K562 (cell line): ENCODE data around the gene TSHR. TPM values are rescaled to one million over a fixed set of nuclear protein-coding genes. Genes with fewer than 3 reads are reported as not detected.

Experiments
- BRD9 ChIP-seq: fragments of 450-650 bp; IDR thresholded peaks from 2 replicates; pipeline ENCODE4 v1.6.1; 2018; ENCODE audit warnings: low read depth; ENCODE audit not compliant: partially characterized antibody
- EP300 ChIP-seq: IDR thresholded peaks from 2 replicates; pipeline ENCODE4 v1.6.1; 2012; ENCODE audit warnings: low read length, improper control_type of control experiment
- RAD51 ChIP-seq: fragments of 450-650 bp; IDR thresholded peaks from 2 replicates; pipeline ENCODE4 v1.7.1; 2016; ENCODE audit warnings: low read depth, mild to moderate bottlenecking, borderline replicate concordance
- polyA plus RNA-seq, 8 experiments: library from polyadenylated mRNA; depleted of rRNA in 4 of 8; stranded (reverse) in 5 of 8; unstranded in 3 of 8; fragments of >200 nt; fragmentation: Nextera tagmentation in 2 of 8; fragmentation: Illumina TruSeq in 1 of 8; extraction: Ambion mirVana in 2 of 8; extraction: Trizol in 1 of 8; gene quantifications; 2 replicates each; pipeline versions ENCODE4 v1.2.1 to v1.2.3, GENCODE V29; 2011 to 2014; ENCODE audit warnings: inconsistent platforms in 1 of 8, missing spikeins in 1 of 8
- total RNA-seq, 7 experiments: library from RNA; depleted of rRNA in 6 of 7; stranded (reverse); fragments of >200 nt in 6 of 7; fragmentation: Illumina TruSeq in 2 of 7; extraction: Trizol in 2 of 7; gene quantifications; 2 replicates each; pipeline versions ENCODE4 v1.2.1 to v1.2.3, GENCODE V29; 2011 to 2021; ENCODE audit warnings: low replicate concordance in 1 of 7
- TF ChIP-seq, protein P1 (sequence below): fragments of 450-650 bp; IDR thresholded peaks from 2 replicates; pipeline ENCODE4 v1.6.1; 2016
- TF ChIP-seq, protein P2 (sequence below), 2 experiments: IDR thresholded peaks in 1 of 2; conservative IDR thresholded peaks in 1 of 2; 2 replicates each; pipeline ENCODE4 v1.6.1; 2016; ENCODE audit warnings: low read depth in 2 of 2, mild to moderate bottlenecking in 1 of 2, missing compliant biosample characterization in 1 of 2, missing genetic modification characterization in 1 of 2, moderate library complexity in 1 of 2
- TF ChIP-seq, protein P3 (sequence below): sonication (generic); formaldehyde crosslinking; IDR thresholded peaks from 2 replicates; pipeline ENCODE4 v1.8.0; 2022; ENCODE audit warnings: mild to moderate bottlenecking, low read depth, missing genetic modification reagents
- TF ChIP-seq, protein P4 (sequence below), 2 experiments: fragments of 450-650 bp in 1 of 2; sonication (generic) in 1 of 2; formaldehyde crosslinking in 1 of 2; IDR thresholded peaks in 1 of 2; conservative IDR thresholded peaks in 1 of 2; 2 replicates each; pipeline versions ENCODE4 v1.6.1 to v1.8.1; 2016 to 2023; ENCODE audit warnings: mild to moderate bottlenecking in 2 of 2, moderate library complexity in 2 of 2, inconsistent platforms in 1 of 2, missing genetic modification reagents in 1 of 2
- TF ChIP-seq, protein P5 (sequence below): fragments of 450-650 bp; IDR thresholded peaks from 2 replicates; pipeline ENCODE4 v1.6.1; 2016; ENCODE audit warnings: mild to moderate bottlenecking, moderate library complexity

TSHR gene
- total and polyA plus RNA-seq, 9 of the 15 experiments (the other 6 are each of a cell fraction or from before 2014, with no cell fraction given), result 0.01 to 0.10 TPM; not detected in 7

DNA sequence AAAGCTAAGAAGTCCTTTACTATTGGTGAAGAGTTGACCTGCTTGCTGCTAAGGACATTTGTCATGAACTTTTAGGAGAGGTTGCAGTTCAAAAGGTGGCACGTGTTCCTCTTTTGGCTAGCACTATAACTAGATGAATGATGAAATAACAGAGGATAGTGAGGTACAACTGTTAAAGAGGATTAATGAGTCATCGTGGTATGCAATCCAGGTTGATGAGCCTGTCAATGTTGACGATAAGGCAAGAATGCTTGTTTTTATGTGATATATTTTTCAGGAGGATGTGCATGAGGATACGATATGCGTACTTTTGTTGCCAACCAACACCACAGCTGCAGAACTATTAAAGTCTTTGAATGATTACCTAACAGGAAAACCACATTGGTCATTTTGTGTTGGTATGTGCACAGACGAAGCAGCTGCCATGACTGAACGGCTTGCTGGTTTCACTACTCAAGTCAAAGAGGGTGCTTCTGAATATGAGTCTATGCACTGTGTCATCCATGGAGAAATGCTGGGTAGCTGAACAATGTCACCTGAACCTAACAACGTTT, 24.5 kb upstream of the TSHR start (continued):
- TF ChIP-seq, protein P1, sequence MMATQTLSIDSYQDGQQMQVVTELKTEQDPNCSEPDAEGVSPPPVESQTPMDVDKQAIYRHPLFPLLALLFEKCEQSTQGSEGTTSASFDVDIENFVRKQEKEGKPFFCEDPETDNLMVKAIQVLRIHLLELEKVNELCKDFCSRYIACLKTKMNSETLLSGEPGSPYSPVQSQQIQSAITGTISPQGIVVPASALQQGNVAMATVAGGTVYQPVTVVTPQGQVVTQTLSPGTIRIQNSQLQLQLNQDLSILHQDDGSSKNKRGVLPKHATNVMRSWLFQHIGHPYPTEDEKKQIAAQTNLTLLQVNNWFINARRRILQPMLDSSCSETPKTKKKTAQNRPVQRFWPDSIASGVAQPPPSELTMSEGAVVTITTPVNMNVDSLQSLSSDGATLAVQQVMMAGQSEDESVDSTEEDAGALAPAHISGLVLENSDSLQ, result peak; percentile 63
- TF ChIP-seq EP300 (peak; percentile 63), RAD51 (no peak), BRD9 (no peak)
- TF ChIP-seq, protein P2, sequence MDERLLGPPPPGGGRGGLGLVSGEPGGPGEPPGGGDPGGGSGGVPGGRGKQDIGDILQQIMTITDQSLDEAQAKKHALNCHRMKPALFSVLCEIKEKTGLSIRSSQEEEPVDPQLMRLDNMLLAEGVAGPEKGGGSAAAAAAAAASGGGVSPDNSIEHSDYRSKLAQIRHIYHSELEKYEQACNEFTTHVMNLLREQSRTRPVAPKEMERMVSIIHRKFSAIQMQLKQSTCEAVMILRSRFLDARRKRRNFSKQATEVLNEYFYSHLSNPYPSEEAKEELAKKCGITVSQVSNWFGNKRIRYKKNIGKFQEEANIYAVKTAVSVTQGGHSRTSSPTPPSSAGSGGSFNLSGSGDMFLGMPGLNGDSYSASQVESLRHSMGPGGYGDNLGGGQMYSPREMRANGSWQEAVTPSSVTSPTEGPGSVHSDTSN (CRISPR knock-in tag; IDR thresholded peaks at IDR 0.05; ENCODE audit: low read depth), result no peak
- TF ChIP-seq, protein P2 (tag; conservative IDR thresholded peaks at IDR 0.05; ENCODE audit: low read depth), result no peak
- TF ChIP-seq, protein P3, sequence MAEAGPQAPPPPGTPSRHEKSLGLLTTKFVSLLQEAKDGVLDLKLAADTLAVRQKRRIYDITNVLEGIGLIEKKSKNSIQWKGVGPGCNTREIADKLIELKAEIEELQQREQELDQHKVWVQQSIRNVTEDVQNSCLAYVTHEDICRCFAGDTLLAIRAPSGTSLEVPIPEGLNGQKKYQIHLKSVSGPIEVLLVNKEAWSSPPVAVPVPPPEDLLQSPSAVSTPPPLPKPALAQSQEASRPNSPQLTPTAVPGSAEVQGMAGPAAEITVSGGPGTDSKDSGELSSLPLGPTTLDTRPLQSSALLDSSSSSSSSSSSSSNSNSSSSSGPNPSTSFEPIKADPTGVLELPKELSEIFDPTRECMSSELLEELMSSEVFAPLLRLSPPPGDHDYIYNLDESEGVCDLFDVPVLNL (CRISPR knock-in tag), result no peak
- TF ChIP-seq, protein P4, sequence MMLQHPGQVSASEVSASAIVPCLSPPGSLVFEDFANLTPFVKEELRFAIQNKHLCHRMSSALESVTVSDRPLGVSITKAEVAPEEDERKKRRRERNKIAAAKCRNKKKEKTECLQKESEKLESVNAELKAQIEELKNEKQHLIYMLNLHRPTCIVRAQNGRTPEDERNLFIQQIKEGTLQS (IDR thresholded peaks at IDR 0.05), result peak; percentile 93
- TF ChIP-seq, protein P4 (CRISPR knock-in tag; conservative IDR thresholded peaks at IDR 0.05), result no peak
- TF ChIP-seq, protein P5, sequence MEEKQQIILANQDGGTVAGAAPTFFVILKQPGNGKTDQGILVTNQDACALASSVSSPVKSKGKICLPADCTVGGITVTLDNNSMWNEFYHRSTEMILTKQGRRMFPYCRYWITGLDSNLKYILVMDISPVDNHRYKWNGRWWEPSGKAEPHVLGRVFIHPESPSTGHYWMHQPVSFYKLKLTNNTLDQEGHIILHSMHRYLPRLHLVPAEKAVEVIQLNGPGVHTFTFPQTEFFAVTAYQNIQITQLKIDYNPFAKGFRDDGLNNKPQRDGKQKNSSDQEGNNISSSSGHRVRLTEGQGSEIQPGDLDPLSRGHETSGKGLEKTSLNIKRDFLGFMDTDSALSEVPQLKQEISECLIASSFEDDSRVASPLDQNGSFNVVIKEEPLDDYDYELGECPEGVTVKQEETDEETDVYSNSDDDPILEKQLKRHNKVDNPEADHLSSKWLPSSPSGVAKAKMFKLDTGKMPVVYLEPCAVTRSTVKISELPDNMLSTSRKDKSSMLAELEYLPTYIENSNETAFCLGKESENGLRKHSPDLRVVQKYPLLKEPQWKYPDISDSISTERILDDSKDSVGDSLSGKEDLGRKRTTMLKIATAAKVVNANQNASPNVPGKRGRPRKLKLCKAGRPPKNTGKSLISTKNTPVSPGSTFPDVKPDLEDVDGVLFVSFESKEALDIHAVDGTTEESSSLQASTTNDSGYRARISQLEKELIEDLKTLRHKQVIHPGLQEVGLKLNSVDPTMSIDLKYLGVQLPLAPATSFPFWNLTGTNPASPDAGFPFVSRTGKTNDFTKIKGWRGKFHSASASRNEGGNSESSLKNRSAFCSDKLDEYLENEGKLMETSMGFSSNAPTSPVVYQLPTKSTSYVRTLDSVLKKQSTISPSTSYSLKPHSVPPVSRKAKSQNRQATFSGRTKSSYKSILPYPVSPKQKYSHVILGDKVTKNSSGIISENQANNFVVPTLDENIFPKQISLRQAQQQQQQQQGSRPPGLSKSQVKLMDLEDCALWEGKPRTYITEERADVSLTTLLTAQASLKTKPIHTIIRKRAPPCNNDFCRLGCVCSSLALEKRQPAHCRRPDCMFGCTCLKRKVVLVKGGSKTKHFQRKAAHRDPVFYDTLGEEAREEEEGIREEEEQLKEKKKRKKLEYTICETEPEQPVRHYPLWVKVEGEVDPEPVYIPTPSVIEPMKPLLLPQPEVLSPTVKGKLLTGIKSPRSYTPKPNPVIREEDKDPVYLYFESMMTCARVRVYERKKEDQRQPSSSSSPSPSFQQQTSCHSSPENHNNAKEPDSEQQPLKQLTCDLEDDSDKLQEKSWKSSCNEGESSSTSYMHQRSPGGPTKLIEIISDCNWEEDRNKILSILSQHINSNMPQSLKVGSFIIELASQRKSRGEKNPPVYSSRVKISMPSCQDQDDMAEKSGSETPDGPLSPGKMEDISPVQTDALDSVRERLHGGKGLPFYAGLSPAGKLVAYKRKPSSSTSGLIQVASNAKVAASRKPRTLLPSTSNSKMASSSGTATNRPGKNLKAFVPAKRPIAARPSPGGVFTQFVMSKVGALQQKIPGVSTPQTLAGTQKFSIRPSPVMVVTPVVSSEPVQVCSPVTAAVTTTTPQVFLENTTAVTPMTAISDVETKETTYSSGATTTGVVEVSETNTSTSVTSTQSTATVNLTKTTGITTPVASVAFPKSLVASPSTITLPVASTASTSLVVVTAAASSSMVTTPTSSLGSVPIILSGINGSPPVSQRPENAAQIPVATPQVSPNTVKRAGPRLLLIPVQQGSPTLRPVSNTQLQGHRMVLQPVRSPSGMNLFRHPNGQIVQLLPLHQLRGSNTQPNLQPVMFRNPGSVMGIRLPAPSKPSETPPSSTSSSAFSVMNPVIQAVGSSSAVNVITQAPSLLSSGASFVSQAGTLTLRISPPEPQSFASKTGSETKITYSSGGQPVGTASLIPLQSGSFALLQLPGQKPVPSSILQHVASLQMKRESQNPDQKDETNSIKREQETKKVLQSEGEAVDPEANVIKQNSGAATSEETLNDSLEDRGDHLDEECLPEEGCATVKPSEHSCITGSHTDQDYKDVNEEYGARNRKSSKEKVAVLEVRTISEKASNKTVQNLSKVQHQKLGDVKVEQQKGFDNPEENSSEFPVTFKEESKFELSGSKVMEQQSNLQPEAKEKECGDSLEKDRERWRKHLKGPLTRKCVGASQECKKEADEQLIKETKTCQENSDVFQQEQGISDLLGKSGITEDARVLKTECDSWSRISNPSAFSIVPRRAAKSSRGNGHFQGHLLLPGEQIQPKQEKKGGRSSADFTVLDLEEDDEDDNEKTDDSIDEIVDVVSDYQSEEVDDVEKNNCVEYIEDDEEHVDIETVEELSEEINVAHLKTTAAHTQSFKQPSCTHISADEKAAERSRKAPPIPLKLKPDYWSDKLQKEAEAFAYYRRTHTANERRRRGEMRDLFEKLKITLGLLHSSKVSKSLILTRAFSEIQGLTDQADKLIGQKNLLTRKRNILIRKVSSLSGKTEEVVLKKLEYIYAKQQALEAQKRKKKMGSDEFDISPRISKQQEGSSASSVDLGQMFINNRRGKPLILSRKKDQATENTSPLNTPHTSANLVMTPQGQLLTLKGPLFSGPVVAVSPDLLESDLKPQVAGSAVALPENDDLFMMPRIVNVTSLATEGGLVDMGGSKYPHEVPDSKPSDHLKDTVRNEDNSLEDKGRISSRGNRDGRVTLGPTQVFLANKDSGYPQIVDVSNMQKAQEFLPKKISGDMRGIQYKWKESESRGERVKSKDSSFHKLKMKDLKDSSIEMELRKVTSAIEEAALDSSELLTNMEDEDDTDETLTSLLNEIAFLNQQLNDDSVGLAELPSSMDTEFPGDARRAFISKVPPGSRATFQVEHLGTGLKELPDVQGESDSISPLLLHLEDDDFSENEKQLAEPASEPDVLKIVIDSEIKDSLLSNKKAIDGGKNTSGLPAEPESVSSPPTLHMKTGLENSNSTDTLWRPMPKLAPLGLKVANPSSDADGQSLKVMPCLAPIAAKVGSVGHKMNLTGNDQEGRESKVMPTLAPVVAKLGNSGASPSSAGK, result peak; percentile 47; the same call in 1 of the 2 replicates
